Pancreas (tissue), 10 donors: ENCODE results near the gene VASH2. TPM values are rescaled to one million over a fixed set of nuclear protein-coding genes. Genes with fewer than 3 reads are reported as not detected.

Experiments used
- ATAC-seq, 4 donors: fragments of 200-7000 bp; cut with Tn5 transposase; one replicate each; pipeline versions ENCODE4 v1.8.0 to v1.9.1; 2020; ENCODE audit warnings: mild to moderate bottlenecking in 4 of 4, moderate library complexity in 4 of 4
- DNase-seq, 6 donors: peaks; one replicate each; pipeline ENCODE4 v3.0.0-alpha.2; 2020
- FAIRE-seq: peaks from 2 replicates; lab custom pipeline; 2012; peaks lifted over from hg19 to GRCh38; lab: Jason Lieb, UNC
- H3K27ac ChIP-seq, 4 donors: fragments of 200-600 bp; sonication (generic); 1 replicate in 3 of 4; 2 replicates in 1 of 4; pipeline versions ENCODE4 v1.5.0 to v1.8.0; 2020
- H3K27me3 ChIP-seq, 4 donors: fragments of 200-600 bp; one replicate each; pipeline ENCODE4 v1.8.0; 2021
- H3K36me3 ChIP-seq, 3 donors: fragments of 200-600 bp; sonication (generic) in 1 of 3; one replicate each; pipeline versions ENCODE4 v1.5.0 to v1.8.0; 2020 to 2021
- H3K4me1 ChIP-seq, 3 donors: fragments of 200-600 bp; one replicate each; pipeline ENCODE4 v1.8.0; 2021
- H3K4me3 ChIP-seq, 4 donors: fragments of 200-600 bp; sonication (generic) in 2 of 4; one replicate each; pipeline versions ENCODE4 v1.5.0 to v1.8.0; 2020 to 2021
- H3K9me3 ChIP-seq, 4 donors: fragments of 200-600 bp; one replicate each; pipeline ENCODE4 v1.8.0; 2021
- WGBS, 2 donors: extraction: QIAGEN DNeasy Blood & Tissue Kit; methylation state at CpG; one replicate each; pipeline ENCODE4 v1.1.7; 2013; 5-methylcytosine and 5-hydroxymethylcytosine counted together
- intact Hi-C, 3 donors: fragments of 100-400 bp; cut with DNase I; formaldehyde crosslinking; loops; one replicate each; pipeline versions ENCODE4 v1.11.1 to v1.14.2; 2022
- polyA plus RNA-seq, 2 donors: library from polyadenylated mRNA; stranded (reverse); fragments of 200-250 nt; gene quantifications; one replicate each; pipeline ENCODE4 v1.2.3, GENCODE V29; 2013
- total RNA-seq, 6 donors: library from RNA; stranded (reverse); fragmentation: NEBNext Ultra II Directional in 4 of 6; extraction: Animal tissue kit (Norgen Biotek cat#: 25700) in 4 of 6; gene quantifications; one replicate each; pipeline versions ENCODE4 v1.2.1 to v1.2.4, GENCODE V29; 2021 to 2023
- TF ChIP-seq, protein P1 (sequence below), 4 donors: fragments of 200-600 bp; sonication (generic) in 3 of 4; IDR thresholded peaks; one replicate each; pipeline versions ENCODE4 v1.5.0 to v1.8.0; 2021; ENCODE audit warnings: antibody characterized with exemption in 4 of 4
- donor health status: healthy with polysubstance abuse.
- donor health status: DM: no; HTN: no; CAD: no; lungs with moderate emphysema.
- donor health status: DM: no; HTN: no; CAD: no.
- donor health status: control.
- donor health status: control.
- donor health status: Bipolar disorder and iron deficiency.
- donor health status: DM: yes; HTN: yes; CAD: no.
- donor health status: DM: no; HTN: no; CAD: no.
- donor health status: DM: no; HTN: no; CAD: no.
- donor health status: DM: yes; HTN: yes; CAD: no.

The VASH2 gene
- total and polyA plus RNA-seq, 8 donors: 0.15 to 1.9 (median 0.52) TPM; not detected in 1

- DNase-seq: no peak
- Histone ChIP-seq H3K27ac (no peak overlapping the region), H3K9me3 (no peaks in the 10 kb centered on the region), H3K4me3 (no peak overlapping the region), H3K4me1 (no peaks in the 10 kb centered on the region), H3K27me3 (no peaks in the 10 kb centered on the region), H3K36me3 (no peaks in the 10 kb centered on the region)
- TF ChIP-seq, protein P1, sequence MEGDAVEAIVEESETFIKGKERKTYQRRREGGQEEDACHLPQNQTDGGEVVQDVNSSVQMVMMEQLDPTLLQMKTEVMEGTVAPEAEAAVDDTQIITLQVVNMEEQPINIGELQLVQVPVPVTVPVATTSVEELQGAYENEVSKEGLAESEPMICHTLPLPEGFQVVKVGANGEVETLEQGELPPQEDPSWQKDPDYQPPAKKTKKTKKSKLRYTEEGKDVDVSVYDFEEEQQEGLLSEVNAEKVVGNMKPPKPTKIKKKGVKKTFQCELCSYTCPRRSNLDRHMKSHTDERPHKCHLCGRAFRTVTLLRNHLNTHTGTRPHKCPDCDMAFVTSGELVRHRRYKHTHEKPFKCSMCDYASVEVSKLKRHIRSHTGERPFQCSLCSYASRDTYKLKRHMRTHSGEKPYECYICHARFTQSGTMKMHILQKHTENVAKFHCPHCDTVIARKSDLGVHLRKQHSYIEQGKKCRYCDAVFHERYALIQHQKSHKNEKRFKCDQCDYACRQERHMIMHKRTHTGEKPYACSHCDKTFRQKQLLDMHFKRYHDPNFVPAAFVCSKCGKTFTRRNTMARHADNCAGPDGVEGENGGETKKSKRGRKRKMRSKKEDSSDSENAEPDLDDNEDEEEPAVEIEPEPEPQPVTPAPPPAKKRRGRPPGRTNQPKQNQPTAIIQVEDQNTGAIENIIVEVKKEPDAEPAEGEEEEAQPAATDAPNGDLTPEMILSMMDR (IDR thresholded peaks at IDR 0.05): no peak
- 83 to 89% methylated on average over 6 of the region's 6 CpGs for WGBS, 2 donors
- FAIRE-seq: no peak
- no peak for ATAC-seq
- intact Hi-C loops: no loop called here
These were observed 6.0 kb upstream of the VASH2 start for GRCh38 chr1:212944229-212944901.

- H3K27ac ChIP-seq: no peak overlapping the region
- ATAC-seq: no peak
- no peak for DNase-seq
- H3K4me3 ChIP-seq: no peak overlapping the region
- H3K27me3 ChIP-seq: no peaks in the 10 kb centered on the region
- TF ChIP-seq, protein P1 (IDR thresholded peaks at IDR 0.05): no peak
- H3K36me3 ChIP-seq: no peaks in the 10 kb centered on the region
- intact Hi-C loops: no loop called here
- H3K9me3 ChIP-seq: no peaks in the 10 kb centered on the region
- no peak for FAIRE-seq
- no peaks in the 10 kb centered on the region for H3K4me1 ChIP-seq
- 85 to 88% methylated on average over 2 of the region's 2 CpGs for WGBS, 2 donors
These were observed 5.3 kb upstream of the VASH2 start for GRCh38 chr1:212945056-212945455.

DNA sequence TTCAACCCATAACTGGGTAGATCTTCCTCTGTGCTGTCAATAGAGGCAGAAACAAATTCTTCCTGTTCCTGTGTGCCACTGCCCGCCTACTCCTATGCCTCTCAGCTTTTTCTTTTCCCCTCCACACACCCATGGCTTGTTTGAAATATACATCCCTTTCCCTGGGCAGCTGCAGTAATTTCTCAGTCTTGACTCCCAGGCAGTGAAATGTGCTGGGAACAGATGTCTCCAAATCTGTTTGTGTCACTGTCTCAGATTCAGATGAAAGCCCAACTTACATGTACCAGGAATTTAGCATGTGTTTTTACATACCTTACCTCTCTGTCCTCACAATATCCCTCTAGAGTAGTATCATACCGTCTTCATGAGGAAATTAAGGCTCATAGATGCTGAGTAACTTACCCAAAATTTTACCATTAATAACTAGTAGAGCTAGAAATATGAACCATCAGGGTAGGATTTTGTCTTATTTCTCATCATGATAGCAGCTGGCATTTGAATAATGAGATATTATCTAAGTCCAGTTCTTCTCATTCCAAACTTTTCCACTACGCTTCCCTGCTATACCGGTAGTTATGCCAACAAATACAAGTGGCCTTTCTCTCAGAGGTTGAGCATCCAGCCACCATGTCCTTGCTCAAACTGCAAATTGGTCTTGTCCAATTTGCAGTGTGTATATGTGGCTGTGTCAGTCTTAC lies 4.7 kb upstream of the VASH2 start:
- Histone ChIP-seq H3K27me3 (no peaks in the 10 kb centered on the region), H3K4me1 (no peaks in the 10 kb centered on the region), H3K9me3 (no peaks in the 10 kb centered on the region), H3K27ac (no peak overlapping the region), H3K36me3 (no peaks in the 10 kb centered on the region), H3K4me3 (no peak overlapping the region)
- intact Hi-C loops: no loop called here
- no peak for ATAC-seq
- no peak for DNase-seq
- TF ChIP-seq, protein P1 (IDR thresholded peaks at IDR 0.05): no peak
- 77 to 78% methylated on average over 4 of the region's 4 CpGs for WGBS, 2 donors
- no peak for FAIRE-seq

- intact Hi-C loops: no loop called here
- no peaks in the 10 kb centered on the region for H3K9me3 ChIP-seq
- H3K4me1 ChIP-seq: no peaks in the 10 kb centered on the region
- ATAC-seq (no peak), DNase-seq (no peak), FAIRE-seq (no peak)
- TF ChIP-seq, protein P1 (IDR thresholded peaks at IDR 0.05): no peak
- no peak overlapping the region for H3K4me3 ChIP-seq
- no peak overlapping the region for H3K27ac ChIP-seq
- no peaks in the 10 kb centered on the region for H3K27me3 ChIP-seq
- no peaks in the 10 kb centered on the region for H3K36me3 ChIP-seq
These were observed 3.5 kb upstream of the VASH2 start for GRCh38 chr1:212946872-212947271.

DNA sequence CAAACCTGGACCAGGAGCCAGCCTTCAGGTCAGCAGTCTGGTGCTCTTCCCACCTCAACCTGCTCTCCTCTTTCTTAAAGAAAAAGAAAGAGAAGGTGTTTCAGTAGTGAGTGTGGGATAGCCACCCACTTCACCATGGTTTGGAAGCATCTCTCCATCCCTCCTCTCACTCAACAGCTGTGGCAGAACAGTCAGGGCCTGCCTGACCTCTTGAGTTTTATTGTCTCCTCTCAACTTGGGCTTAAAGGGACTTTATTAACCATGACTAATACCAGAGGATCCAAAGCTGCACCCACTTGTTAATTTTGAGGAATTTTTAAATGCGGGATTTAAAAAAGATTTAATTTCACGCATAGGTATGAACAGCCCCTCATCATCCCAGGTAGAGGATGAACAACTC lies 570 bp upstream of the VASH2 start:
- DNase-seq (no peak), FAIRE-seq (no peak), ATAC-seq (no peak)
- intact Hi-C loops: no loop called here
- 41 to 42% methylated on average over 2 of the region's 2 CpGs for WGBS, 2 donors
- Histone ChIP-seq H3K9me3 (no peaks in the 10 kb centered on the region), H3K4me3 (peak overlapping the region in 3 of 4 donors; percentile 14 to 63 (median 40)), H3K27ac (no peak overlapping the region), H3K36me3 (no peaks in the 10 kb centered on the region), H3K27me3 (no peaks in the 10 kb centered on the region), H3K4me1 (no peaks in the 10 kb centered on the region)
- TF ChIP-seq, protein P1 (IDR thresholded peaks at IDR 0.05): no peak
